ENCODE data around the gene NDUFS2.
A peak's percentile ranks its signal among the peaks of the same experiment; 100 is the strongest.

The NDUFS2 gene

DNA sequence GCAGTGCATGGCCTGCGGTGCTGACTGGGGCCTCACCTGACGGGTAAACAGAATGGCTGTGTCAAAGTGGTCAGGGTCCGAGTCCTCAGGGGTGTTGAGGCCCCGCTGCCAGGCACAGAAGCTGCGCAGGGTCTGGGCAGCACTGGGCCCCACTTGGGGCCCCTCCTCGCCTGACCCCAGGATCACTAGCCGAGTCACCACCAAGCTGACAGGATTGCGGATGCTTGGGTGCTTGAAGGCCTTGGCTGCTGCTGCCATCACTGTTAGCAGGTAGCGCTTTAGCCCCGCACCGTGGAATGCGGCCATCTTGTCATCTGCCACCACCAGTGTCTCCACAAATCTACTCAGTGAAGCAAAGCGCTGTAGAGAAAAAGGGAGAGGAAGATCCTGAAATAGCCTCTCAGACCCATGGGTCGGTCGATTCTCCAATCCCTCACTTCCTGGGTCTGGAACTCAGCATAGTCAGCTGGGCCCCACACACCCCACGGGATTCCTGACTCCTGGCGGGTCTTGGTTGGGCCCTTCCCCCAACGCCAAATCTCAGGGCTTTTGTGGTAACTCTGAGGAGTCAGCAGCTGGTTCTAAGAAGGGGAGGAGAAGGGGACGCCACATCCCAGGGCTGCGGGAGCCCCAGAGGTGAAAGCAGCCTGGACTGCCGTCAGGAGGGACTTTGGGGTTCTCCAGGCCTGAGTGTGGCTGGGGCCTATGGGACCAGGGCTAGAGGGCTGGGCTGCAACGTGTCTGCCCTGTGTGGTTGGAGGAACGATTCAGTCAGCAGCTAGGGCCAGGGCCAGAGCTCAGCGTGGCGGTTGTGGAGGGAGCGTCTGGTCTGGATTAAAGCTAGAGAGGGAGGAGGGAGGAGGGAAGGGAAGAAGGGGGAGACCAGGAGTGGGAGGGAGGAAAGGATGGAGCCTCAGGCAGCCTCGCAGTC lies 5.4 kb upstream of the NDUFS2 start:
- no peak for DNase-seq

DNA sequence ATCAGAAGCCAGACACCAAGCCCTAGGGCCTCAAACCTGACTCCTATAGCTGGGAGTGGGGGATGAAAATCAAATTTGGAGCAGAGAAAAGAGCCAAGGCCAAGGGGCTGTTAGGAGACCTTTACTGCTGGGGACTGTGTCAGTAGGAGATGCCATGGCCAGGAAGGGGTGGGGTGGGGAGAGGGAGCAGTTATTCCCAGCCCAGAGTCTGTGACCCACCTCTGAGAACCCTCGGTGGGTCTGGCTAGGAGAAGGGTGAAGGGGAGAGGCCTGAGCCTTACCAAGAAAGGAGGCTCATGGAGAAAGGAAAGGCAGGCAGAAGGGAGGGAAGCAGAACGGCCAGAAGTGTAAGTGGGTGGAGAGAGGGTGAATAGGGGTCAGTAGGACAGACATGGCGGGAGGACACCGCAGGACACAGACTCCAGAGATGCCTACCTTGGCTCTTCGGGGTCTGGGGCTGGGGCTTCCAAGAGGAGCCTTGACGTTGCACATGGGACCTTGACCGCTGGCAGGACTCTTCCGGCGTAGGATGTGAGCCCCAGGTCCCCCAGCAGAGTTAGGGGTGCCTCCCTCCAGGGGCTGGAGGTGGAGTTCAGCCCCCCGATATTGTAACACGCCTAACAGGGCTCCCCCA lies 4.5 kb upstream of the NDUFS2 start:
- no peak for DNase-seq

DNA sequence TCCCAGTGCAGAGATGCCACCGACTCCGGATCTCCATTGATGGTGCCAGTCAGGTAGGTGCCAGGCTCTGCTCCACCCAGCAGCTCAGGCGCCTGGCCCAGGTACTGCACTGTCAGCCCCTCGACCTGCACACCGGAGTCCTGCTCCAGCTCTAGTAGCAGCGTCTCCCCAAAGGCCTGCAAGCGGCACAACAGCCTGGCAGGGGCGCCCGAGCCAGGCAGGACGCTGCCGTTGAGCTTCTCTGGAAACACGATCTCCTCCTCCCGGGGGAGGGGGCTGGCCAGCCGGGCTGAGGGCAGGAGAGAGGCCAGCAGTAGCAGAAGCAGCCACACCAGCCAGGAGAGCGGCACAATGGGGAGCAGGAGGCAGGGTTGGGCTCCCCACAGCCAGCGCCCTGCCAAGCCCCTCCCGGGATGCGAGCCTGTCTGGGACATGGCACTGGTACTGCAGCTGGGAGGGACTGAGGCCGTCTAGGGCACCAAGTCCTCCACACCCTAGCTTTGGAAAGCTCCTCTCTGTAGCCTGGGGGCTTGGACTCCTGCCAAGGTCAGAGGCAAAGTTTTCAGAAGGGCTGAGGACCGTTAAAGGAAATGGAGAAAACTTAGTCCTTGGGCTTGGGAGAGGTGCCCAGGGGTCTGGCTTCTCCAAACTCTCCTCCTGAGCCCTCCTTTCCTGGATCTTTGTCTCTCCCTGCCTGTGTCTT lies 3.8 kb upstream of the NDUFS2 start:
- DNase-seq = no peak

DNA sequence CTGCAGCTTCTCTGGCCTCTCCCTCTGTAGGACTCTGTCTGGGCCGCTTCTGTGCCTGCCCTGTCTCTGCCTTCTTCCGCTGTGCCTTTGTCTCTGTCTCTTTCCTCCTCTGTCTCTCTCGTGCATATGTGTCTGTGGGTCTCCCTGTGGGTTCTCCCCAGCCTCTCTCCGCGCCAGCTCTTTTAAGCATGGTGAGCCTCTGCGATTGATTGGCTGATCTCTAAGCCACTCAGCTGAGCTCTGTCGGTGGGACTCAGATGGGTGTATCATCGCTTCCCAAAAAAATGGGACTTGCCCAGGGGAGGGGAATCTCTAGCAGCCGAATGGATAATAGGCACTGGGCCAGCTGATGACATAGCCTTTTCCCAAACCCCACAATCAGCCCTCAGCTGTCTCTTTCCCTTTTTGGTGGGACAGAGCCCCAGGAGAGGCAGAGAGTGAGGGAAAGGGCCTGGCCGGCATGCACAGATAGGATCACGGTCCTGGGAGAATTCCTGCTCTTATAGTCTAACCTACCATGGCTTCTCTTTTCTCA lies 3.2 kb upstream of the NDUFS2 start, which contains the start of gene ADAMTS4:
Gene ADAMTS4, minus strand, starts transcription at position 158 of the 535 bp plus-strand sequence. CDS start 427 bp downstream, outside the sequence.
- peak; percentile 52 for DNase-seq

DNA sequence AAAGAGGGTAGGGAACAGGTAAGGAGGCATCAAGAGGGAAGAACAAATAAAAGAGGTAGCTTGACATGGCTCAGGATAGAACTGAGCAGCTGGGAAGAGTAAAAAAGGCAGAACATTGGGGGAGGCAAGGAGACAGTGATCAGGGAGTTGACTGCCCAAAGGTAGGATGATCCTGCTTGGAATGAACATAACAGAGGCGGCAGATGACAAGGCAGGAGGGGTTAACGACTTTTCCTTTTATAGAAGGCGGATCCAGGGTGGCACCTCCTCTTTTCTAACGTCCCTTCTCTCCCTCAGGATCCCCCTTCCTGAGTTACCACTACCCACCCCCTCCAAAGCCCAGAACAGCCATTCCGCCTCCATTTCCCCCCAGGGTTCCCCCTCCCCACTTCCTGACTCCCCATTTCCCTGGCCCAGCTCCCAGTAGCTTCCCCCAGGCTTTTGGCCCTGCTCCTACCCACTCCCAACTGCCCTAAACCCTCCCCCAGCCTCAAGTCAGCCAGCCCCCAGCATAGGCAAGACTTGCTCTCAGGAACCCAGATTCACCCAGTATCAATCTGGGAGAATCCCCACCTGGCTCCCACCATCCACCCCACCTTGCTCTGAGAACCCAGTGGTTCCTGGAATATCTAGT lies 2.5 kb upstream of the NDUFS2 start:
- DNase-seq = no peak

DNA sequence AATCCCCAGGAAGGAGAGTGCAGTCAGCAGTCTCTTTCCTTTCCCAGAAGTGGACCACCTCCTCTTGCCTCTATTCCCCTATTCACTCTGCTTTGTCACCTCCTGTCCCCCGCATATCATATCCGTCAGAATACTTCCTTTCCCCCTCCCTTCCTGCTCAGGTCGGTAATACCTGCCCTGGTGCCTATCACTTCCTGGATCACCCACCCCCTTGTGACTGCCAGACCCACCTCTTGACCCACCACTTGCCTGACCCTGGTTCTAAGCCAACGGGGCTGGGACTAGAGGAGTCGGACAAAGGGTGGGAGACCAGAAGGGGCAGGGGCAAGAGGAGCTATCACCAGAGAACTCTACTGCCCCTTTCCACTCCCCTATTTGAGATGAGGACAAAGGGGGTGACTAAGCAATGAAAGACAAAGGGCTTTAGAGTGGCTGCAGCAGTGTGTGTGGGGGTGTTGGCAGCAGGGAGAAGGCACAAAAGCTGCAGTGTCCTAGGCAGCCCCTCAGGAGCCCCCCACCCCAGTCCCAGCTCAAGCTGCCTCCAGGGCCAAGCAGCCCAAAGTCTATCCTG lies 1.7 kb upstream of the NDUFS2 start:
- no peak for DNase-seq

DNA sequence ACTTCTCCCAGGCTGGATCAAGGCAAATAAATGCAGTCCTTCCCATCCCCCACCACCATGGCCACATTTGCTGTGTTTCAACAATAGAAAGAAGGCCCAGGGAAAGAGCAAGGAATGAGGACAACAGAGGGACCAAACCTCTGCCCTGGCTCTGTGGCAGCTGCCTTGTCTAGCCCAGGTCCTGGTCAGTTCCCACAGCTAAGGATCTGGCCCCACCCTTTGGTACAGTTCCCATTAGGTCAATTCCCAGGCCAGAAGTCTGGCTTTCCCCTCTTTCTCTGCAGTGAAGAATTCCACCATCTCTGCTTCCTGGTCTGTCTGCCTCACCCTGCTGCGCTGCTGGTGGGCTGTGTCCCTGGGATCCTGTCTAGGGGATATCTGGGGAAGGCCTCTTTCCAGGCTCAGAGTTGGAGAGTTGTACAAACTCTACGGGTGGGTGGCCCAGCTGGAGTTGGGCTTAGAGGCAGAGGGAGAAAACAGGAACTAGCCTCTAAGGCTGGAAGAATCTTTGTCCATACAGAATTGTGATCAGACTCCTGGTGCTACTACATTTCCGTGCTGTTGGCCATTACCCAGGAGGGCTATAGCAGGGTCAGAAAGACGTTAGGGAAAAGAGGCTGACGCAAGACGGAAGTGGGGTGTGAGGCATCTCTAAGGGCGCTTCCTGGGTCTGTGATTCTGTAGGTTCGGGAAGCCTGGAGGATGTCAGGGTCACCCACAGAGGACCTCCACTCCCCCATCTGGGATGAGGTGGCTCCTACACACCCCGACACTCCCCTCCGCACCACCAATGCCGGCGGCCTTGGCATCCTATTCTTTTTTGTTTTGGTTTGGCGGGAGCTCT lies 953 bp upstream of the NDUFS2 start:
- DNase-seq = no peak

DNA sequence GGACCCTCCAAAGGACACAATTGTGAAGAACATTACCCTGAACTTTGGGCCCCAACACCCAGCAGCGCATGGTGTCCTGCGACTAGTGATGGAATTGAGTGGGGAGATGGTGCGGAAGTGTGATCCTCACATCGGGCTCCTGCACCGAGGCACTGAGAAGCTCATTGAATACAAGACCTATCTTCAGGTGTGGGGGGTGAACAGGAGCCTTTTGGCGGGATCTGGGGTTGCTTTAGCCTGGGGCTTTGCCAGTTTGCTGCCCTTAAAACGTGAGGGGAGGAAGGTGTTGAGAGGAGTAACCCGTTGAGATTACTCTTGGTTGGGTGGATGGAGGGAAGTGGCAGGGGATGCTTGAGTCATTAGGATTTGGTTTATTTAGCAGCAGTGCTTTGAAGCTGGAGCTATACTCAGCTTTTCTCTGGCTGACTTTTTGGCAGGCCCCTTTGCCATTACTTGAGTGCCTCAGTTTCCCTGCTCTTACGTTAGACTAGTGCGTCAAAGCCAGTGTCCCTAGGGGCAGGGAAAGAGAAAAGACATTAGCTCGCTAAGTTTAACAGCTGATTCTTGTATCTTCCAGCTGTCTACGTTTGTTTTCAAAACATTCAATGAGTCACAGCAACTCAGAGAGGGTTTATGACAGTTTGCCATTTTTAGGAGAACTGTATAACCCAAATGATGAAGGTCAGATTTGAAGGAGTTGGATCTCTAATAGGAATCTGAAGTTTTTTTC lies 4.4 kb downstream of the NDUFS2 start:
- no peak for DNase-seq

DNA sequence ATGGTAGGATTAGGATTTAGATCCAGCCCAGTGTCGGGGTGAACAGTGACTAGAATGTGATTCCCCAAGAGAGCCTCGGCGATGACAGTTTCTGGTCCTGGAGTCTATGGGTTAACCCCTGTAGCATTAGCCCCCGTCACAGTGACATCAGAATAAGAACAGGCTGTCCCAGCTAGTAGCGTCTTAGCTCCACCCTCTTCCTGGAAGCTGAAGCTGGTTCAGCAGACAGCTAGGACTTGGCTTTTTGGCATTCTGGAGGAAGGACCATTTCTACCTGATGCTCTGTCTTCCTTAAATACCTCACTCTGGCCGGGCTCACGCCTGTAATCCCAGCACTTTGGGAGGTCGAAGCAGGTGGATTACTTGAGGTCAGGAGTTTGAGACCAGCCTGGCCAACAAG lies 5.0 kb downstream of the NDUFS2 start:
- DNase-seq = no peak

DNA sequence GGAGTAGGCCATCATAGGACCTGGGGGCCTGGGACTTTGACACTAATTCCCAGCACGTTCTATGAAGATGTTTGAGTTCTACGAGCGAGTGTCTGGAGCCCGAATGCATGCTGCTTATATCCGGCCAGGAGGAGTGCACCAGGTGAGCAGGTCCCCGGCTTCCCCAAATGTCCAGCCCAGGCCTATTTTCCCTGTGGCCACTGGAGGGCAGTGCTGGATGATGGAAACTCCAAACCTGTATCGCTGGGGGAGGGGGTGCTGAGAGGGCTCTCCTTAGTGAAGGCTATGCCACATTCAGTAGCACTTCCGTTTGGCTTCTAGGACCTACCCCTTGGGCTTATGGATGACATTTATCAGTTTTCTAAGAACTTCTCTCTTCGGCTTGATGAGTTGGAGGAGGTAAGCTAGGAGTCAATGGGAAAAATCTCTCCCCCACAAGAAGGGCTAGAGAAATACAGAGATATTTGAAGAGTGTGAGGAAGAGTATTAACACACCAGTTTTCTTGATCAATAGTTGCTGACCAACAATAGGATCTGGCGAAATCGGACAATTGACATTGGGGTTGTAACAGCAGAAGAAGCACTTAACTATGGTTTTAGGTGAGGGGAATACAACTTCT lies 7.7 kb downstream of the NDUFS2 start:
- DNase-seq = no peak

DNA sequence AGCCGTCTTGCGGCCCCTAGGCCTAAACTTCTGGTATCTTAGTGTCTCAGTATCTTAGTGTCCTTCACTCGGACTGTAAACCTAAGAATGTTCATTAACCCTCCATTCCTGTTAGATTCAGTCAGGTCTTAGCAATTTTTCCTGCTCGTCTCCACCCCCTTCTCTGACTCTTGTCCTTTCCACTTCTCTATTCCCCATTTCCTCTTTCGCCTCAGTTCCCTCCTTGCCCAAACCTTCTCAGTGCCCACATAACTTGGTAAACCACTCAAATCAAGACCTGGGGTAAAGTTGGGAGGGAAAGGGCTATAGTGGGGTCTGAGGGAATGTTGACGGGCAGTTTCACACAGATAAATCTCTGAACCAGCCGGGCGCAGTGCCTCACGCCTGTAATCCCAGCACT lies 12.2 kb downstream of the NDUFS2 start:
- DNase-seq = no peak

DNA sequence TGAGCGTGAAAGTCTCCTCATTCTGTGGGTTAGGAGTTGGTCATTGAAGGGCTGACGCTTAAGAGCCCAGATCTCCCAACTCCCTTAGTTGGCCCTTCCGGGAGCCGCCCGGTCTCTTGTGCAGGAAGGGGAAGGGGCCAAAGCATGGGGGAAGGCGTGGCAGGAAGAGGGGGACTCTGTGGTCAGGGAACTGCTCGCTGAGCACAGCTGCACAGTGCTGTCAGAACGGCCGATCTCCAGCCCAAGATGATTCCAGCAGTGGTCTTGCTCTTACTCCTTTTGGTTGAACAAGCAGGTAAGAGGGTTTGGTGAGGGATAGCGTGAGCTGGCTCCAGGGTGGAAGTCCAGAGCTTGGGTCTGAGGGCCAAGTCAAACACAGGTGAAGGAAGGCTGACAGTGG lies 12.9 kb downstream of the NDUFS2 start, which contains the start of gene FCER1G:
Gene FCER1G, plus strand, starts transcription at position 220 of the 400 bp plus-strand sequence. Its CDS starts 27 bp downstream, at position 247.
- DNase-seq = no peak

DNA sequence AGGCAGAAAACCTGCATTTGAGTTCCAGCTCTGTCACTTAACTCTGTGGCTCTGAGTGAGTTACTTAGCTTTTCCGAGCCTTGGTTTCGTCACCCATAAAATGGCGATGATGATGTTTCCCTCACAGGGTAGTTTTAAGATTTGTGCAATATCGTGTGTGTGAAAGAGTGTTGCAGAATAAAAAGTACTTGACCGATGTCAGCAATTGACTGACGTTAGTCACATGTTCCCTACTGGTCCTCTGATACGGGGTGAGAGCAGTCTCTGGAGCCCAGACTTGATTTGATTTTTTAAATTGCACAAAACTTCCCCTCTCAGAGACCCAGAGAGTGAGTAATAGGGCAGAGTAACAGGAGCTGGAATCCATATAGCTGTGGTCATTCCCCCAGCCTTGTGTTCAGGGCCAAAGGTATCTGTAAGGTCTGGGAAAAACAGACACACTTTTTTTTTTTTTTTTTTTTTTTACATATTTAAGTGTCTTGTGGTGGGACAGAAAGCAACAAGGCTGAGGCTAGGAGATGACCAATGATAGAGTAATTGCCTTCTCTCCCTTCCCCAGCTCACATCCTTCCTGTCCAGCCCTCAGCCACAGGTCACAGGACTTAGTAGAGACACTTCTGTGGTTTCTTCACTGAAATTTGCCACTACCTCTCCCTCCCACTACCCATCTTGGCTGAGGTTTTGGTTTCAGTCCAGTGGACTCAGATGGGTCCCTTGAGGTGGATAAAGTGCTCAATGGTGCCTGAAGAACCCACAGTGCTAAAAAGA lies 15.0 kb downstream of the NDUFS2 start:
- peak; percentile 23 for DNase-seq

DNA sequence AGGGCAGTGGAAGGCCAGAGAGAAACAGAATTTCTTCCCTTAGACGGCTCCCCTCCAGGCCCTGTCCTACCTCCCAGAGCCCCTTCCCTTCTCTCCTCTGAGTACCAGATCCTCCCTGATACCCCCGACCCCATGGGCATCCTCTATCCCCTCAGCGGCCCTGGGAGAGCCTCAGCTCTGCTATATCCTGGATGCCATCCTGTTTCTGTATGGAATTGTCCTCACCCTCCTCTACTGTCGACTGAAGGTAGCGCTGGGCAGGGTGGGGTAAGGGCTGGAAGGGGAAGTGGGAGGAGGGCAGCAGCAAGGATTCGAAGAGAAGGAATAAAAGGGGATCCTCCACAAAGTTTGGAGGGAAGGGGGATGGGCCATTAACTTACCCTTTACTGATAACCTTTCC lies 15.7 kb downstream of the NDUFS2 start:
- no peak for DNase-seq

DNA sequence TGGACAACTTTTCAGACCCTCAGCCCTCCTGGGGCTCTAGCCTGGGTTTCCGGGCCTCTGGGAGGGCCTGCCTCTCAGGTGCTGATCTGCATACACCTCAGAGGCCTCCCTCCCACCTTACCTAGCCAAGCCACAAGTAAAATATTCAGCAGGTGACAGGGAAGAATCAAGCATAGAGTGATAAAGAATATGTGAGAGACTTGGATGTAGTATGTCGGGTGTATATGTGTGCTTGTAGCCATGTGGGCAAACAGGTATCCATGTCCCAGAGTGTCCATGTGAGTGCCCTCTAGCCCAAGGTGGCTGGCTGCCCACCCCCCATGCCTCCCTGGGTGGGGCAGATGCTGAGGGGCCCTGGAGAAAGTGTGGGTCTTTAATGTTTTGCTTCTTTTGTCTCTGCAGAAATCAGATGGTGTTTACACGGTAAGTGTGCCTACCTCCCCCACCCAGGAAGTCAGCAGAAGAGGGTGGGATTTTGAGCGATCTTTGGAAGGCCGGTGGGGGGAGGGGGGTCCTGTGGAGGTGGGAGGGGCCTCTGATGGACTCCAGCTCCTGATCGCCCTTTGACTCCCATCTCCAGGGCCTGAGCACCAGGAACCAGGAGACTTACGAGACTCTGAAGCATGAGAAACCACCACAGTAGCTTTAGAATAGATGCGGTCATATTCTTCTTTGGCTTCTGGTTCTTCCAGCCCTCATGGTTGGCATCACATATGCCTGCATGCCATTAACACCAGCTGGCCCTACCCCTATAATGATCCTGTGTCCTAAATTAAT lies 16.3 kb downstream of the NDUFS2 start:
- DNase-seq = peak; percentile 67

DNA sequence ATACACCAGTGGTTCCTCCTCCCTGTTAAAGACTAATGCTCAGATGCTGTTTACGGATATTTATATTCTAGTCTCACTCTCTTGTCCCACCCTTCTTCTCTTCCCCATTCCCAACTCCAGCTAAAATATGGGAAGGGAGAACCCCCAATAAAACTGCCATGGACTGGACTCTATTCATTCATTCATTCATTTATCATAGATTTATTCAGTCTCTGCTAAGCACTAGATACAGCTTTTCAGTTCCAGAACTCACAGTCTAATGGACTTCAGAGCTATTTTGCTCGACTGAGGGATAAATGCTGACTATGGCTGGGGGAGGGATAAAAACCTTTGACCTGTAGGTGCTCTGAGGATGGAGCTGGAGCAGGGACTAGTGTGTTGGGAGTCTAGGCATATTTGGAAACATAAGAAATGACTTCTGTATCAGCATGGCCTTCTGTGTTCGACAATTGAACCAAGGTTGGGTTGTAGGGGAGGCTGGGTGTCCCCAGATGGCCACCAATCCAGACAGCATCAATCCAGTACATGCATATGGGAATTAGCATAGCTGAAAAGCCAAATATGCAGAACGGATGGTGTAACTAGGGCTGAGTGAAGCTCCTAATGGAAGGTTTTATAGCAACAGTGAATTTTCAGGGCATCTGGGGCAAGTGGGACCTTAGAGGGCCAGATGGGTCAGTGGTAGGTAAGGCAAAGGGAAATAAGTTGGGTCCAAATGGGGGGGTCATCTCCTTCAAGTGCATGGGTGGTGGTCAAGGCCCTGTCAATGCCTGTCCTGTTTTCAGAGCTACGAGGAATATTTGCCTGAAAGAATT lies 17.1 kb downstream of the NDUFS2 start:
- no peak for DNase-seq

DNA sequence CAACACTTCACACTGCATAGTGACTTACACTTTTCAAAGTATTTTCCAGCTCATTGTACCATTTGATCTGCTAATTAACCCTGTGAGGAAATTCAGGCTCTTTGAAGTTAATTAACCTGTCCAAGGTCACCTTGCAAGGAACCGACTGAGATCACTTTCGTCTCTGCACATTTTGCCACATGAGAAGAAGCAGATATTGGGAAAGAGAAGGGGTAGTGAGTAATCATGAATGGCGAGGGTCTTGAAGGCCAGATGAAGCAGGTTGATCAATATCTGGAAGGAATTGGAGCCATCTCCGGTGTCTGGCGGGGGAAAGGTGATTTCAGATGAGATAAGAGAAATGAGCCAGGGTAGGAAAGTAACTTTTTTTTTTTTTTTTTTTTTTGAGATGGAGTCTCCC lies 17.8 kb downstream of the NDUFS2 start:
- DNase-seq = no peak

Measured in GOT3 (cell line).